Erythroblast (primary cell): ENCODE measurements around the gene MPHOSPH8.

ENCODE experiments used
- GATA1 ChIP-seq: IDR thresholded peaks from 2 replicates; pipeline ENCODE4 v1.6.1; 2011; ENCODE audit warnings: low read depth, mild to moderate bottlenecking, control low read depth, low read length, moderate library complexity
- POLR2A ChIP-seq: IDR thresholded peaks from 2 replicates; pipeline ENCODE4 v1.6.1; 2011; ENCODE audit warnings: mild to moderate bottlenecking, low read length

DNA sequence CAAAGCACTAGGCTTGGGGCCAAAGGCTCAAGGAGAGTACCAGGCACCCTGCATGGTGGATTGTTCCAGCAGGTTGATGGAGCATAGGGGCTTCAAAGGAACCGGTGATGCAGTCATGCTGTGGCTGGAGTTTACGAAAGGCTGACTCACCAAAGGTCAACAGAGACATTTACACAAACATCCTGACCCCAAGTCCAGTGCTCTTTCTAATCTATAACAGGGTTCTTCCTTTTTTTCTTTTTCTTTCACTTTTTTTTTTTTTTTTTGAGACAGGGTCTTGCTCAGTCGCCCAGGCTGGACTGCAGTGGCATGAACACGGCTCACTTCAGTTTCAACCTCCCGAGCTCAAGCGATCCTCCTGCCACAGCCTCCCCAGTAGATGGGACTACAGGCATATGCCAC, 36.5 kb upstream of the MPHOSPH8 start:
- no peak for TF ChIP-seq POLR2A
- no peak for TF ChIP-seq GATA1
